ENCODE measurements around the gene RNF44.

The RNF44 gene

GRCh38 chr5:176536132-176536901 lies 885 bp downstream of the RNF44 start:
- peak overlapping the region; percentile 91 to 97 for H3K9ac ChIP-seq (ENCODE audit: low read depth in 1 of 2, low read length in 2 of 2)
- H3K4me1 ChIP-seq (ENCODE audit: control insufficient read depth in 2 of 2, insufficient read depth in 2 of 2, low read length in 2 of 2): peaks cover 47 to 49% of the 10 kb centered on the region in 2 donors

GRCh38 chr5:176535664-176536131 lies 1.5 kb downstream of the RNF44 start:
- Histone ChIP-seq H3K9ac (ENCODE audit: low read depth in 1 of 2, low read length in 2 of 2) (peak overlapping the region; percentile 91 to 97), H3K36me3 (ENCODE audit: control insufficient read depth in 2 of 2, insufficient read depth in 2 of 2, low read length in 2 of 2) (peaks cover 10 to 14% of the 10 kb centered on the region in 2 donors), H3K27ac (ENCODE audit: low read depth in 2 of 2, low read length in 2 of 2) (peak overlapping the region; percentile 99 to 100), H3K4me1 (ENCODE audit: control insufficient read depth in 2 of 2, insufficient read depth in 2 of 2, low read length in 2 of 2) (peaks cover 46 to 48% of the 10 kb centered on the region in 2 donors), H3K4me3 (ENCODE audit: low read length in 2 of 2) (peak overlapping the region; percentile 93 to 98), H3K27me3 (ENCODE audit: control insufficient read depth in 2 of 2, insufficient read depth in 2 of 2, low read length in 2 of 2) (no peaks in the 10 kb centered on the region), H3K9me3 (ENCODE audit: control insufficient read depth in 2 of 2, low read length in 2 of 2) (no peaks in the 10 kb centered on the region)

More at GRCh38 chr5:176536132-176536901, 885 bp downstream of the RNF44 start:
- Histone ChIP-seq H3K27ac (ENCODE audit: low read depth in 2 of 2, low read length in 2 of 2) (peak overlapping the region; percentile 99 to 100), H3K9me3 (ENCODE audit: control insufficient read depth in 2 of 2, low read length in 2 of 2) (no peaks in the 10 kb centered on the region), H3K4me3 (ENCODE audit: low read length in 2 of 2) (peak overlapping the region; percentile 93 to 98), H3K27me3 (ENCODE audit: control insufficient read depth in 2 of 2, insufficient read depth in 2 of 2, low read length in 2 of 2) (no peaks in the 10 kb centered on the region), H3K36me3 (ENCODE audit: control insufficient read depth in 2 of 2, insufficient read depth in 2 of 2, low read length in 2 of 2) (peaks cover 5 to 9% of the 10 kb centered on the region in 2 donors)

GRCh38 chr5:176535101-176535663 lies 2.0 kb downstream of the RNF44 start:
- no peaks in the 10 kb centered on the region for H3K9me3 ChIP-seq (ENCODE audit: control insufficient read depth in 2 of 2, low read length in 2 of 2)
- no peaks in the 10 kb centered on the region for H3K27me3 ChIP-seq (ENCODE audit: control insufficient read depth in 2 of 2, insufficient read depth in 2 of 2, low read length in 2 of 2)
- H3K27ac ChIP-seq (ENCODE audit: low read depth in 2 of 2, low read length in 2 of 2): peak overlapping the region; percentile 99 to 100
- peaks cover 48 to 49% of the 10 kb centered on the region in 2 donors for H3K4me1 ChIP-seq (ENCODE audit: control insufficient read depth in 2 of 2, insufficient read depth in 2 of 2, low read length in 2 of 2)
- H3K9ac ChIP-seq (ENCODE audit: low read depth in 1 of 2, low read length in 2 of 2): peak overlapping the region; percentile 91 to 97
- H3K4me3 ChIP-seq (ENCODE audit: low read length in 2 of 2): peak overlapping the region; percentile 93 to 98
- peaks cover 14 to 17% of the 10 kb centered on the region in 2 donors for H3K36me3 ChIP-seq (ENCODE audit: control insufficient read depth in 2 of 2, insufficient read depth in 2 of 2, low read length in 2 of 2)

- Histone ChIP-seq H3K36me3 (ENCODE audit: control insufficient read depth in 2 of 2, insufficient read depth in 2 of 2, low read length in 2 of 2) (peaks cover 16 to 18% of the 10 kb centered on the region in 2 donors), H3K4me1 (ENCODE audit: control insufficient read depth in 2 of 2, insufficient read depth in 2 of 2, low read length in 2 of 2) (peaks cover 48 to 51% of the 10 kb centered on the region in 2 donors), H3K27ac (ENCODE audit: low read depth in 2 of 2, low read length in 2 of 2) (peak overlapping the region; percentile 99 to 100), H3K4me3 (ENCODE audit: low read length in 2 of 2) (peak overlapping the region; percentile 93 to 98), H3K9me3 (ENCODE audit: control insufficient read depth in 2 of 2, low read length in 2 of 2) (no peaks in the 10 kb centered on the region), H3K27me3 (ENCODE audit: control insufficient read depth in 2 of 2, insufficient read depth in 2 of 2, low read length in 2 of 2) (no peaks in the 10 kb centered on the region), H3K9ac (ENCODE audit: low read depth in 1 of 2, low read length in 2 of 2) (peak overlapping the region; percentile 91 to 97)
These were observed 2.6 kb downstream of the RNF44 start for GRCh38 chr5:176534640-176535039.

GRCh38 chr5:176533894-176534611 lies 3.1 kb downstream of the RNF44 start:
- Histone ChIP-seq H3K36me3 (ENCODE audit: control insufficient read depth in 2 of 2, insufficient read depth in 2 of 2, low read length in 2 of 2) (peaks cover 21 to 23% of the 10 kb centered on the region in 2 donors), H3K4me1 (ENCODE audit: control insufficient read depth in 2 of 2, insufficient read depth in 2 of 2, low read length in 2 of 2) (peaks cover 48 to 53% of the 10 kb centered on the region in 2 donors), H3K27ac (ENCODE audit: low read depth in 2 of 2, low read length in 2 of 2) (peak overlapping the region; percentile 99 to 100), H3K27me3 (ENCODE audit: control insufficient read depth in 2 of 2, insufficient read depth in 2 of 2, low read length in 2 of 2) (no peaks in the 10 kb centered on the region), H3K4me3 (ENCODE audit: low read length in 2 of 2) (peak overlapping the region; percentile 24 to 98), H3K9ac (ENCODE audit: low read depth in 1 of 2, low read length in 2 of 2) (peak overlapping the region; percentile 91 to 97), H3K9me3 (ENCODE audit: control insufficient read depth in 2 of 2, low read length in 2 of 2) (no peaks in the 10 kb centered on the region)

- peaks cover 46 to 49% of the 10 kb centered on the region in 2 donors for H3K4me1 ChIP-seq (ENCODE audit: control insufficient read depth in 2 of 2, insufficient read depth in 2 of 2, low read length in 2 of 2)
- peak overlapping the region; percentile 34 to 91 for H3K9ac ChIP-seq (ENCODE audit: low read depth in 1 of 2, low read length in 2 of 2)
- no peaks in the 10 kb centered on the region for H3K9me3 ChIP-seq (ENCODE audit: control insufficient read depth in 2 of 2, low read length in 2 of 2)
- peak overlapping the region; percentile 24 to 98 for H3K4me3 ChIP-seq (ENCODE audit: low read length in 2 of 2)
- H3K36me3 ChIP-seq (ENCODE audit: control insufficient read depth in 2 of 2, insufficient read depth in 2 of 2, low read length in 2 of 2): peaks cover 28 to 30% of the 10 kb centered on the region in 2 donors
- no peaks in the 10 kb centered on the region for H3K27me3 ChIP-seq (ENCODE audit: control insufficient read depth in 2 of 2, insufficient read depth in 2 of 2, low read length in 2 of 2)
- peak overlapping the region; percentile 99 to 100 for H3K27ac ChIP-seq (ENCODE audit: low read depth in 2 of 2, low read length in 2 of 2)
These were observed 3.8 kb downstream of the RNF44 start for GRCh38 chr5:176533390-176533789.

GRCh38 chr5:176532795-176533194 lies 4.4 kb downstream of the RNF44 start:
- H3K27me3 ChIP-seq (ENCODE audit: control insufficient read depth in 2 of 2, insufficient read depth in 2 of 2, low read length in 2 of 2): no peaks in the 10 kb centered on the region
- peaks cover 42 to 45% of the 10 kb centered on the region in 2 donors for H3K4me1 ChIP-seq (ENCODE audit: control insufficient read depth in 2 of 2, insufficient read depth in 2 of 2, low read length in 2 of 2)
- no peaks in the 10 kb centered on the region for H3K9me3 ChIP-seq (ENCODE audit: control insufficient read depth in 2 of 2, low read length in 2 of 2)
- H3K4me3 ChIP-seq (ENCODE audit: low read length in 2 of 2): peak overlapping the region in 1 of 2 donors; percentile 7
- peaks cover 33 to 34% of the 10 kb centered on the region in 2 donors for H3K36me3 ChIP-seq (ENCODE audit: control insufficient read depth in 2 of 2, insufficient read depth in 2 of 2, low read length in 2 of 2)
- H3K9ac ChIP-seq (ENCODE audit: low read depth in 1 of 2, low read length in 2 of 2): peak overlapping the region; percentile 34 to 91
- H3K27ac ChIP-seq (ENCODE audit: low read depth in 2 of 2, low read length in 2 of 2): peak overlapping the region in 1 of 2 donors; percentile 100

GRCh38 chr5:176531902-176532493 lies 5.2 kb downstream of the RNF44 start:
- no peak overlapping the region for H3K9ac ChIP-seq (ENCODE audit: low read depth in 1 of 2, low read length in 2 of 2)
- H3K4me1 ChIP-seq (ENCODE audit: control insufficient read depth in 2 of 2, insufficient read depth in 2 of 2, low read length in 2 of 2): peaks cover 42 to 45% of the 10 kb centered on the region in 2 donors
- H3K27me3 ChIP-seq (ENCODE audit: control insufficient read depth in 2 of 2, insufficient read depth in 2 of 2, low read length in 2 of 2): no peaks in the 10 kb centered on the region
- no peaks in the 10 kb centered on the region for H3K9me3 ChIP-seq (ENCODE audit: control insufficient read depth in 2 of 2, low read length in 2 of 2)
- H3K27ac ChIP-seq (ENCODE audit: low read depth in 2 of 2, low read length in 2 of 2): peak overlapping the region in 1 of 2 donors; percentile 23
- no peak overlapping the region for H3K4me3 ChIP-seq (ENCODE audit: low read length in 2 of 2)
- peaks cover 36 to 37% of the 10 kb centered on the region in 2 donors for H3K36me3 ChIP-seq (ENCODE audit: control insufficient read depth in 2 of 2, insufficient read depth in 2 of 2, low read length in 2 of 2)

- H3K4me3 ChIP-seq (ENCODE audit: low read length in 2 of 2): no peak overlapping the region
- no peaks in the 10 kb centered on the region for H3K9me3 ChIP-seq (ENCODE audit: control insufficient read depth in 2 of 2, low read length in 2 of 2)
- peak overlapping the region in 1 of 2 donors; percentile 14 for H3K9ac ChIP-seq (ENCODE audit: low read depth in 1 of 2, low read length in 2 of 2)
- H3K4me1 ChIP-seq (ENCODE audit: control insufficient read depth in 2 of 2, insufficient read depth in 2 of 2, low read length in 2 of 2): peaks cover 41 to 45% of the 10 kb centered on the region in 2 donors
- peaks cover 36 to 37% of the 10 kb centered on the region in 2 donors for H3K36me3 ChIP-seq (ENCODE audit: control insufficient read depth in 2 of 2, insufficient read depth in 2 of 2, low read length in 2 of 2)
- H3K27me3 ChIP-seq (ENCODE audit: control insufficient read depth in 2 of 2, insufficient read depth in 2 of 2, low read length in 2 of 2): no peaks in the 10 kb centered on the region
- peak overlapping the region in 1 of 2 donors; percentile 23 for H3K27ac ChIP-seq (ENCODE audit: low read depth in 2 of 2, low read length in 2 of 2)
These were observed 6.0 kb downstream of the RNF44 start for GRCh38 chr5:176530983-176531901.
